ENCODE results near the gene GPAM.

DNA sequence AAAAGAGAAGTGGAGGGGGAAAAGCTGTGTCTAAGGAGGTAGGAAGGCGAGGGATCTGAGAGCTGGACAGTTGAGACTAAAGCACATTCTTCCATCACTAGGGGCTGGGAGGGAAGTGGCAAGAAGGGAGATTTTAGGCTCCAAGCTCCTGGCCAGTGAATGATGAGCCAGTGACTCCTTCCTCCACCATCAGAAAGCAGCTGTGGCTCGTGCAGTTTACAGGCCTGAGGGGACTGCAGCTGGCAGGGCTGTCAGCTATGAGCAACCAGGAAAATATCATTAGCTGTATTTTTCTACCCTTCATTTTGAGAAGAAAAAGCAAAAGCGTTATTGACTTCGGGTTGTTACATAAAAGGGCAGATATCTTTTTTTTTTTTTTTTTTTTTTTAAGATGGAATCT is 60.7 kb downstream of the GPAM start:
- TF ChIP-seq SIN3A (conservative IDR thresholded peaks at IDR 0.05 in 1 of 2, IDR thresholded peaks at IDR 0.05 in 1 of 2; ENCODE audit: low read depth in 1 of 2, low read length in 2 of 2) = no peak
- no peak for TF ChIP-seq NRF1 (IDR thresholded peaks at IDR 0.05; ENCODE audit: low read depth, low read length)
- no peak for TF ChIP-seq KDM1A (IDR thresholded peaks at IDR 0.05; ENCODE audit: borderline replicate concordance, low read length)

Measured in H1 (cell line).